ENCODE results near the gene ATRN. TPM values are rescaled to one million over a fixed set of nuclear protein-coding genes. Genes with fewer than 3 reads are reported as not detected.

The ATRN gene
- total and polyA plus RNA-seq, 2 experiments from 2014 or later = 13.6 to 26.8 TPM

- no peak for DNase-seq (ENCODE audit: low read depth in 1 of 2, low spot score in 1 of 2)
Measured at GRCh38 chr20:3667434-3668037, 196.7 kb downstream of the ATRN start.

GRCh38 chr20:3669710-3670367 is 199.0 kb downstream of the ATRN start:
- Histone ChIP-seq H3K4me3 (no peak overlapping the region), H3K27me3 (peaks cover 40% of the 10 kb centered on the region), H3K9me3 (ENCODE audit: low read depth) (no peaks in the 10 kb centered on the region), H3K36me3 (no peaks in the 10 kb centered on the region), H3K27ac (no peak overlapping the region), H3K4me1 (ENCODE audit: low read depth) (peaks cover 8% of the 10 kb centered on the region)
- no peak for DNase-seq (ENCODE audit: low read depth in 1 of 2, low spot score in 1 of 2)
- no peak for TF ChIP-seq CTCF (IDR thresholded peaks at IDR 0.05; ENCODE audit: low read depth, low read length)

More at GRCh38 chr20:3667434-3668037, 196.7 kb downstream of the ATRN start:
- no peak for TF ChIP-seq CTCF (IDR thresholded peaks at IDR 0.05; ENCODE audit: low read depth, low read length)
- Histone ChIP-seq H3K36me3 (no peaks in the 10 kb centered on the region), H3K9me3 (ENCODE audit: low read depth) (no peaks in the 10 kb centered on the region), H3K4me3 (no peak overlapping the region), H3K27ac (no peak overlapping the region), H3K27me3 (peaks cover 33% of the 10 kb centered on the region), H3K4me1 (ENCODE audit: low read depth) (peaks cover 8% of the 10 kb centered on the region)

- H3K36me3 ChIP-seq = no peaks in the 10 kb centered on the region
- DNase-seq (ENCODE audit: low read depth in 1 of 2, low spot score in 1 of 2) = peak in 1 of 2 donors; percentile 76
- peak; percentile 5 for TF ChIP-seq CTCF (IDR thresholded peaks at IDR 0.05; ENCODE audit: low read depth, low read length)
- no peaks in the 10 kb centered on the region for H3K9me3 ChIP-seq (ENCODE audit: low read depth)
- H3K4me3 ChIP-seq = no peak overlapping the region
- peaks cover 8% of the 10 kb centered on the region for H3K4me1 ChIP-seq (ENCODE audit: low read depth)
- no peak overlapping the region for H3K27ac ChIP-seq
- H3K27me3 ChIP-seq = peaks cover 46% of the 10 kb centered on the region
Measured at GRCh38 chr20:3670511-3670910, 199.7 kb downstream of the ATRN start.

- no peaks in the 10 kb centered on the region for H3K36me3 ChIP-seq
Measured at GRCh38 chr20:3670945-3671344, 200.1 kb downstream of the ATRN start.

DNA sequence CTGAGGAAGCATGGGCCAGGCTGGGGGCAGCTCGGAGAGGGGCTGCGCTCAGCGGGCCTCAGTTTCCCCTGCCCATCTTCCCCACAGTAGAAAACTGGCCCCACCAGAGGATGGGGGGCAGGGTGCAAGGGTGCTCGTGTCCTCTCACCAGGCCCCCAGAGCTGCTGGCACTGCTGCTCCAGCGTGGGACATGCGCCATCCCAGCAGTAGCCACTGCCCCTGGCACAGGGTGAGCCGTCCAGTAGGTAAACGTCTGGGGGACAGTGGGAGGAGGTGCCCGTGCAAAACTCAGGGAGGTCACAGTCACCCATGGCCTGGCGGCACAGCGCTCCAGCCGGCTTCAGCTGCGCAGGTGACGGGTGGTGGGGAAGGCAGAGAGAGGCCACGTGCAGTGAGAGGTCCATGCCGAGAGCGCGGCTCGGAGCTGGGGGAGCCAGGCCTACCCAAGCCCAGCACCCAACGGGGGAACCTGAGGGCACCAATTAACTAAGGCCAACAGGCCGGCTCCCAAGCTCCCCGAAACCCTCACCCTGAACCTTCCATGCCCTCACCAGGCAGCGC is 201.2 kb downstream of the ATRN start:
- H3K9me3 ChIP-seq (ENCODE audit: low read depth) = no peaks in the 10 kb centered on the region
- no peak for DNase-seq (ENCODE audit: low read depth in 1 of 2, low spot score in 1 of 2)
- peaks cover 52% of the 10 kb centered on the region for H3K27me3 ChIP-seq
- TF ChIP-seq CTCF (IDR thresholded peaks at IDR 0.05; ENCODE audit: low read depth, low read length) = no peak
- no peak overlapping the region for H3K4me3 ChIP-seq
- no peaks in the 10 kb centered on the region for H3K36me3 ChIP-seq
- no peaks in the 10 kb centered on the region for H3K4me1 ChIP-seq (ENCODE audit: low read depth)
- H3K27ac ChIP-seq = no peak overlapping the region

More at GRCh38 chr20:3670945-3671344, 200.1 kb downstream of the ATRN start:
- H3K27me3 ChIP-seq = peaks cover 51% of the 10 kb centered on the region
- no peak for TF ChIP-seq CTCF (IDR thresholded peaks at IDR 0.05; ENCODE audit: low read depth, low read length)
- DNase-seq (ENCODE audit: low read depth in 1 of 2, low spot score in 1 of 2) = no peak
- no peaks in the 10 kb centered on the region for H3K9me3 ChIP-seq (ENCODE audit: low read depth)
- H3K27ac ChIP-seq = no peak overlapping the region
- peaks cover 5% of the 10 kb centered on the region for H3K4me1 ChIP-seq (ENCODE audit: low read depth)
- H3K4me3 ChIP-seq = no peak overlapping the region
